Activated naive CD4-positive, alpha-beta T cell treated with anti-CD3 and anti-CD28 coated beads for 36 hours (primary cell): ENCODE measurements around the gene NEB. TPM values are rescaled to one million over a fixed set of nuclear protein-coding genes. Genes with fewer than 3 reads are reported as not detected.

Source experiments
- CTCF ChIA-PET: fragments of 350-600 bp; sonication (Branson Sonifier 250); formaldehyde crosslinking; loops from one replicate; lab custom pipeline; 2021; ENCODE audit warnings: antibody characterized with exemption; lab: Charles Lee
- DNase-seq: peaks from one replicate; pipeline ENCODE4 v3.0.0-alpha.2; 2020
- H3K27ac Mint-ChIP-seq: one replicate; pipeline ENCODE4 v1.8.0; 2021; ENCODE audit warnings: mild to moderate bottlenecking, mixed read lengths
- H3K27me3 Mint-ChIP-seq: one replicate; pipeline ENCODE4 v1.8.0; 2021; ENCODE audit warnings: low read depth, mixed read lengths
- H3K36me3 Mint-ChIP-seq: one replicate; pipeline ENCODE4 v1.8.0; 2021; ENCODE audit warnings: low read depth, mixed read lengths
- H3K4me1 Mint-ChIP-seq: one replicate; pipeline ENCODE4 v1.8.0; 2021; ENCODE audit warnings: low read depth, mixed read lengths
- H3K4me3 Mint-ChIP-seq: one replicate; pipeline ENCODE4 v1.8.0; 2021; ENCODE audit warnings: mild to moderate bottlenecking, moderate library complexity, mixed read lengths
- H3K9me3 Mint-ChIP-seq: one replicate; pipeline ENCODE4 v1.8.0; 2021; ENCODE audit warnings: mixed read lengths
- intact Hi-C: fragments of 100-400 bp; cut with micrococcal nuclease; formaldehyde crosslinking; loops from one replicate; pipeline ENCODE4 v1.15.1; 2023
- total RNA-seq, 2 experiments: library from RNA; stranded (reverse); gene quantifications; one replicate each; pipeline ENCODE4 v1.2.3, GENCODE V29; 2021

NEB gene
- total RNA-seq, 2 experiments from 2014 or later: 0.14 to 0.22 TPM

- Mint-ChIP-seq H3K9me3 (peaks cover 5% of the 10 kb centered on the region), H3K27ac (no peak overlapping the region), H3K27me3 (no peaks in the 10 kb centered on the region), H3K4me1 (no peaks in the 10 kb centered on the region), H3K36me3 (peaks cover 22% of the 10 kb centered on the region), H3K4me3 (no peak overlapping the region)
- CTCF ChIA-PET: no interaction called here
- intact Hi-C loops: no loop called here
- DNase-seq: no peak
These were observed 182.0 kb downstream of the NEB start for GRCh38 chr2:151552287-151552686.

DNA sequence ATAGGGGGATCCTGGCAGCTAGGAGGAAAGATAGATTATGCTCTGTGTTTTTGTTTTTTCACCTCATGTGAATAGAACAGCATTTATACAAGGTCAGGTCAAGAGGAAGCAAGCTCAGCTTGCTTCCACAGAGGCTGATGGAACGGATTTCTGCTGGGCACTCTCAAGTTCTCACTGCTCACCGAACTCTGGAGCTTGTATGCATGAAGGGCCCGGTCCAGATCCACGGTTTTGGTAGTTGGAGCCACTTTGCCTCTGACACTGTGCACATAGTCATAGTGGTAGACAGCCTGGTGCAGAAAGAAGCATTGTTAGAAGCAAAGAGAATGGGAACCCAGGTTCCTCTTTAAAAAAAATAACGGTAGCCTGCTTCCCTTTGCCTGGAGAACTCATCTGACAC is 182.7 kb downstream of the NEB start:
- peaks cover 21% of the 10 kb centered on the region for H3K36me3 Mint-ChIP-seq
- H3K4me1 Mint-ChIP-seq: no peaks in the 10 kb centered on the region
- H3K4me3 Mint-ChIP-seq: no peak overlapping the region
- H3K27ac Mint-ChIP-seq: no peak overlapping the region
- H3K27me3 Mint-ChIP-seq: no peaks in the 10 kb centered on the region
- intact Hi-C loops: no loop called here
- CTCF ChIA-PET: no interaction called here
- DNase-seq: no peak
- peaks cover 3% of the 10 kb centered on the region for H3K9me3 Mint-ChIP-seq

- intact Hi-C loops: no loop called here
- Mint-ChIP-seq H3K9me3 (no peaks in the 10 kb centered on the region), H3K27ac (no peak overlapping the region), H3K27me3 (no peaks in the 10 kb centered on the region), H3K4me1 (no peaks in the 10 kb centered on the region), H3K36me3 (peaks cover 18% of the 10 kb centered on the region), H3K4me3 (no peak overlapping the region)
- CTCF ChIA-PET: no interaction called here
- no peak for DNase-seq
These were observed 185.1 kb downstream of the NEB start for GRCh38 chr2:151549191-151549590.

GRCh38 chr2:151544449-151544848 is 189.8 kb downstream of the NEB start:
- no peaks in the 10 kb centered on the region for H3K4me1 Mint-ChIP-seq
- H3K36me3 Mint-ChIP-seq: peaks cover 11% of the 10 kb centered on the region
- no peak overlapping the region for H3K27ac Mint-ChIP-seq

GRCh38 chr2:151543876-151544275 is 190.4 kb downstream of the NEB start:
- Mint-ChIP-seq H3K36me3 (peaks cover 10% of the 10 kb centered on the region), H3K9me3 (no peaks in the 10 kb centered on the region), H3K27me3 (no peaks in the 10 kb centered on the region), H3K4me1 (no peaks in the 10 kb centered on the region), H3K4me3 (no peak overlapping the region), H3K27ac (no peak overlapping the region)
- DNase-seq: no peak
- CTCF ChIA-PET: no interaction called here
- intact Hi-C loops: no loop called here

More at GRCh38 chr2:151544449-151544848, 189.8 kb downstream of the NEB start:
- Mint-ChIP-seq H3K9me3 (no peaks in the 10 kb centered on the region), H3K27me3 (no peaks in the 10 kb centered on the region), H3K4me3 (no peak overlapping the region)
- no peak for DNase-seq
- intact Hi-C loops: no loop called here
- CTCF ChIA-PET: no interaction called here

DNA sequence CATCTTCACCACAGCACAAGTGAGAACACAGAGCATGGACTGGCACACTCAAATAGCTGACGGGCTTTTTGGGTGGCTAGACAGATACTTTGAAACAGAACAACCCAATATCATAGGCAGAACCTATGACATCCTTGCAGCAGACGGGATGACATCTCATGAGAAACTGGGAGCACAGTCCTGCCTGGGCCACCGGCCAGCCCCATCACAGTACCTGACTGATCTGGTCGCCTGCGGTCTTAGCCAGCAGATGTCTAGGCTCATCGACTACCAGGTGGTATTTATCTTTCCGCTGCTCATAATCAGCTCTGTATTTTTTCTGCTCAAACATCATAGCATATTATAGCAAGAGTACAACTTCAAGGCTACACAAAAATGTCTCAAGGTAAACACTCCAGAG is 200.3 kb downstream of the NEB start:
- Mint-ChIP-seq H3K27ac (no peak overlapping the region), H3K27me3 (no peaks in the 10 kb centered on the region), H3K4me1 (no peaks in the 10 kb centered on the region), H3K9me3 (no peaks in the 10 kb centered on the region), H3K36me3 (peaks cover 8% of the 10 kb centered on the region), H3K4me3 (no peak overlapping the region)
- CTCF ChIA-PET: interaction anchor here (1.0 kb wide), 1 partner anchor 491 kb away, joined by 3 read pairs; no protein-coding TSS in a partner anchor
- intact Hi-C loops: no loop called here
- no peak for DNase-seq

- Mint-ChIP-seq H3K9me3 (no peaks in the 10 kb centered on the region), H3K4me1 (no peaks in the 10 kb centered on the region), H3K36me3 (peaks cover 8% of the 10 kb centered on the region), H3K4me3 (no peak overlapping the region), H3K27ac (no peak overlapping the region), H3K27me3 (no peaks in the 10 kb centered on the region)
- CTCF ChIA-PET: interaction anchor here (1.0 kb wide), 1 partner anchor 492 kb away, joined by 3 read pairs; no protein-coding TSS in a partner anchor
- DNase-seq: no peak
- intact Hi-C loops: no loop called here
These were observed 201.1 kb downstream of the NEB start for GRCh38 chr2:151533127-151533526.

DNA sequence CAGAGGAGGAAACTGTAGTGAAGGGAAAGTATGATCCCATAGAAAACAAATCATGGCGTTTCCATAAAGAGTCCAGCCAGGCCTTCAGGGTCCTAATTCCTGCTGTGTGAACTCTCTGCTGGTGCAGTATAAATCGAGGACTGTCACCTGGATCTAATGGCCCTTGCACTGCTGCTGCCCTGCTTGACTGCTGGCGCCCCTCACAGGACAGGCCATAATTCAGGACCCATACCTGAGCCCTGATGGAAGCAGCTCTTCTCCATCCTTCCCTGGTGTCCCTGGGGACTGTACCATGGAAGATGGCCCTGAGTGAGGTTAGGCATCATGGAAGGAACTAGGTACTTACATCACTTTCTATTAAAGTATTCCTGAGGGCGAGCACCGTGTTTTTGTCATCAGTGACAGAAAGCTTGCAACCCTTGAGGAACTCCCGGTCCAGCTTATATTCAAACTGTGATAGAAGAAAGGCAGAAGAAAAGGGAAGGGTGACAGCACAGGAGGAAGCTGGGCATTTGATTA is 207.6 kb downstream of the NEB start:
- no peaks in the 10 kb centered on the region for H3K27me3 Mint-ChIP-seq
- intact Hi-C loops: no loop called here
- CTCF ChIA-PET: interaction anchor here (1.3 kb wide), 1 partner anchor 499 kb away, joined by 4 read pairs; no protein-coding TSS in a partner anchor
- no peak overlapping the region for H3K4me3 Mint-ChIP-seq
- H3K27ac Mint-ChIP-seq: no peak overlapping the region
- no peaks in the 10 kb centered on the region for H3K4me1 Mint-ChIP-seq
- peaks cover 5% of the 10 kb centered on the region for H3K36me3 Mint-ChIP-seq
- no peak for DNase-seq
- H3K9me3 Mint-ChIP-seq: no peaks in the 10 kb centered on the region

- CTCF ChIA-PET: no interaction called here
- no peak for DNase-seq
- Mint-ChIP-seq H3K27me3 (no peaks in the 10 kb centered on the region), H3K9me3 (no peaks in the 10 kb centered on the region), H3K36me3 (peaks cover 5% of the 10 kb centered on the region), H3K27ac (no peak overlapping the region), H3K4me1 (no peaks in the 10 kb centered on the region), H3K4me3 (no peak overlapping the region)
- intact Hi-C loops: no loop called here
These were observed 208.4 kb downstream of the NEB start for GRCh38 chr2:151525821-151526373.

GRCh38 chr2:151523850-151524249 is 210.4 kb downstream of the NEB start:
- CTCF ChIA-PET: no interaction called here
- Mint-ChIP-seq H3K36me3 (peaks cover 1% of the 10 kb centered on the region), H3K27me3 (no peaks in the 10 kb centered on the region), H3K9me3 (no peaks in the 10 kb centered on the region), H3K4me1 (no peaks in the 10 kb centered on the region), H3K4me3 (no peak overlapping the region), H3K27ac (no peak overlapping the region)
- no peak for DNase-seq
- intact Hi-C loops: no loop called here

GRCh38 chr2:151522556-151522955 is 211.7 kb downstream of the NEB start:
- peaks cover 3% of the 10 kb centered on the region for H3K36me3 Mint-ChIP-seq
- CTCF ChIA-PET: interaction anchor here (0.6 kb wide), 1 partner anchor 1571 kb away, joined by 3 read pairs; no protein-coding TSS in a partner anchor
- H3K4me1 Mint-ChIP-seq: no peaks in the 10 kb centered on the region
- no peaks in the 10 kb centered on the region for H3K27me3 Mint-ChIP-seq
- H3K27ac Mint-ChIP-seq: no peak overlapping the region
- DNase-seq: no peak
- H3K9me3 Mint-ChIP-seq: no peaks in the 10 kb centered on the region
- H3K4me3 Mint-ChIP-seq: no peak overlapping the region
- intact Hi-C loops: no loop called here

GRCh38 chr2:151520976-151521375 is 213.3 kb downstream of the NEB start:
- H3K9me3 Mint-ChIP-seq: no peaks in the 10 kb centered on the region
- H3K4me1 Mint-ChIP-seq: no peaks in the 10 kb centered on the region
- no peak overlapping the region for H3K4me3 Mint-ChIP-seq
- no peaks in the 10 kb centered on the region for H3K27me3 Mint-ChIP-seq
- DNase-seq: no peak
- intact Hi-C loops: no loop called here
- CTCF ChIA-PET: no interaction called here
- peaks cover 5% of the 10 kb centered on the region for H3K36me3 Mint-ChIP-seq
- no peak overlapping the region for H3K27ac Mint-ChIP-seq

DNA sequence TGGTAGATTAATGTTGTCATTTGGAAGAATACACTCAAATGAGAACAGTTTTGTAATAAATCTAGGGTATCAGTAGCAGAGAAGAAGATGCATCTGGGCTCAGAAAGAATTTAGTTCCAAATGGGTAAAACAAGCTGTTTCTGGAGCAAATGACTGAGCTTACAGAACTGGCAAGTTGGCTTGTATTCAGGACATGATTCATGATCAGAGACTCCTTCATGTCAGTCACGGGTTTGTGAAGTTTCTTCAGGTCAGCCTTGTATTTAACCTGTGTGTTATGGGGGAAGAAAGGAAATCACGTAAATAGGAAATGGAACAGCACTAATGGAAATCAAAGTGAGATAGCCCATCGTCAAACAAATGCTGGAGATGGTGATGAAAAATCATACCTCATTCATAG is 215.5 kb downstream of the NEB start:
- CTCF ChIA-PET: no interaction called here
- Mint-ChIP-seq H3K4me3 (no peak overlapping the region), H3K4me1 (no peaks in the 10 kb centered on the region), H3K27me3 (no peaks in the 10 kb centered on the region), H3K9me3 (no peaks in the 10 kb centered on the region), H3K27ac (no peak overlapping the region), H3K36me3 (peaks cover 6% of the 10 kb centered on the region)
- no peak for DNase-seq
- intact Hi-C loops: no loop called here
